ENCODE data around the gene ZNF862. TPM values are rescaled to one million over a fixed set of nuclear protein-coding genes. Genes with fewer than 3 reads are reported as not detected.

ZNF862 gene
- total and polyA plus RNA-seq, 2 of the 13 experiments (the other 11 are each of a cell fraction or from before 2014, with no cell fraction given): 0.89 to 2.0 TPM

GRCh38 chr7:149838224-149838991 lies at the start of gene ZNF862 (continued):
- TF ChIP-seq SYNCRIP (IDR thresholded peaks at IDR 0.05; ENCODE audit: insufficient read depth, low read depth, low read length): no peak
- no peak for TF ChIP-seq HIVEP1 (CRISPR knock-in tag; IDR thresholded peaks at IDR 0.05)
- no peak for TF ChIP-seq NCOA2 (CRISPR knock-in tag; IDR thresholded peaks at IDR 0.05)
- TF ChIP-seq CHD4 (IDR thresholded peaks at IDR 0.05; ENCODE audit: borderline replicate concordance, low read length): no peak
- TF ChIP-seq HDAC6 (IDR thresholded peaks at IDR 0.05; ENCODE audit: low read depth, low read length): no peak
- TF ChIP-seq ZNF609 (CRISPR knock-in tag; IDR thresholded peaks at IDR 0.05; ENCODE audit: borderline replicate concordance): peak; percentile 40; the same call in 1 of the 2 replicates
- 0 out of 2 replicates have a peak, but pooled peaks have one; percentile 40 for TF ChIP-seq ZNF543 (CRISPR knock-in tag; IDR thresholded peaks at IDR 0.05)
- peak; percentile 71 for TF ChIP-seq PAXIP1 (CRISPR knock-in tag; conservative IDR thresholded peaks at IDR 0.05)
- peak; percentile 15 for TF ChIP-seq SAFB2 (CRISPR knock-in tag; IDR thresholded peaks at IDR 0.05; ENCODE audit: borderline replicate concordance, low read depth)
- no peak for TF ChIP-seq GTF2F1 (IDR thresholded peaks at IDR 0.05; ENCODE audit: low read length)
- peak; percentile 56; the same call in 1 of the 2 replicates for TF ChIP-seq ZSCAN20 (CRISPR knock-in tag; IDR thresholded peaks at IDR 0.05; ENCODE audit: borderline replicate concordance)
- no peak for TF ChIP-seq TBL1XR1 (IDR thresholded peaks at IDR 0.05; ENCODE audit: borderline replicate concordance, low read length, partially characterized antibody)
- TF ChIP-seq SP5 (CRISPR knock-in tag; IDR thresholded peaks at IDR 0.05; ENCODE audit: borderline replicate concordance, low read depth): peak; percentile 60
- TF ChIP-seq ZBTB7B (CRISPR knock-in tag; IDR thresholded peaks at IDR 0.05): peak; percentile 62
- TF ChIP-seq ZNF891 (CRISPR knock-in tag; IDR thresholded peaks at IDR 0.05): no peak
- peak; percentile 72 for TF ChIP-seq CBX1 (IDR thresholded peaks at IDR 0.05; ENCODE audit: low read depth)
- no peak for TF ChIP-seq ZNF841 (CRISPR knock-in tag; IDR thresholded peaks at IDR 0.05; ENCODE audit: borderline replicate concordance)
